NB4 (cell line): ENCODE measurements around the gene GALNTL6.

Experiments used
- CTCF ChIP-seq: IDR thresholded peaks from one replicate; pipeline ENCODE4 v1.5.1; 2012; ENCODE audit warnings: low read depth, low read length
- MAX ChIP-seq: IDR thresholded peaks from 2 replicates; pipeline ENCODE4 v1.6.1; 2011; ENCODE audit warnings: low read depth, low read length
- MYC ChIP-seq: IDR thresholded peaks from 2 replicates; pipeline ENCODE4 v1.6.1; 2011; ENCODE audit warnings: low read depth, low read length
- POLR2A ChIP-seq: IDR thresholded peaks from 2 replicates; pipeline ENCODE4 v1.6.1; 2011; ENCODE audit warnings: mild to moderate bottlenecking; ENCODE audit not compliant: insufficient read length; ENCODE audit errors: extremely low read depth

GRCh38 chr4:172760512-172760911 lies 947.3 kb downstream of the GALNTL6 start:
- no peak for TF ChIP-seq CTCF
- TF ChIP-seq POLR2A = no peak
- no peak for TF ChIP-seq MYC
- no peak for TF ChIP-seq MAX
